ENCODE results near the gene PPDPF.
"Not testable (repeated sequence)": the region's sequence is repeated elsewhere in the genome, so short reads cannot be mapped to it uniquely, and the experiment has no call there.

The PPDPF gene

GRCh38 chr20:63553251-63553932 lies 32.8 kb downstream of the PPDPF start:
- no peak for DNase-seq

- no peak for DNase-seq
These were observed 33.3 kb downstream of the PPDPF start, which contains the start of gene FNDC11 for GRCh38 chr20:63553933-63554290. FNDC11 (plus strand) TSS chr20:63554159; CDS start chr20:63555664, 1,505 bp downstream.

GRCh38 chr20:63554361-63555278 lies 34.1 kb downstream of the PPDPF start:
- DNase-seq = no peak

- no peak for DNase-seq
These were observed 35.3 kb downstream of the PPDPF start for GRCh38 chr20:63555661-63556381.

GRCh38 chr20:63556873-63557478 lies 36.4 kb downstream of the PPDPF start:
- no peak for DNase-seq

- no peak for DNase-seq
These were observed 36.9 kb downstream of the PPDPF start for GRCh38 chr20:63557481-63557891.

- DNase-seq = no peak
These were observed 38.4 kb downstream of the PPDPF start for GRCh38 chr20:63558804-63559484.

- not testable (repeated sequence) for DNase-seq
These were observed 39.1 kb downstream of the PPDPF start for GRCh38 chr20:63559485-63560332.

GRCh38 chr20:63560333-63560805 lies 39.8 kb downstream of the PPDPF start:
- DNase-seq = no peak

- DNase-seq = no peak
These were observed 40.5 kb downstream of the PPDPF start for GRCh38 chr20:63560856-63561609.

- no peak for DNase-seq
These were observed 41.2 kb downstream of the PPDPF start for GRCh38 chr20:63561624-63562396.

GRCh38 chr20:63562461-63563224 lies 42.1 kb downstream of the PPDPF start:
- no peak for DNase-seq

GRCh38 chr20:63563225-63563935 lies 42.8 kb downstream of the PPDPF start:
- no peak for DNase-seq

- DNase-seq = no peak
These were observed 43.7 kb downstream of the PPDPF start for GRCh38 chr20:63564036-63564810.

GRCh38 chr20:63565021-63565698 lies 44.6 kb downstream of the PPDPF start:
- no peak for DNase-seq

- DNase-seq = no peak
These were observed 45.3 kb downstream of the PPDPF start for GRCh38 chr20:63565699-63566335.
